ENCODE data around the gene MARCHF4.

- peak in 1 of 4 experiments; percentile 11 for TF ChIP-seq CTCF (IDR thresholded peaks at IDR 0.05)
- peak in 1 of 2 donors; percentile 59 for TF ChIP-seq POLR2A (IDR thresholded peaks at IDR 0.05)
Measured at GRCh38 chr2:216412022-216412999, 40.0 kb upstream of the MARCHF4 start, which contains the start of gene SMARCAL1.

Measured in uterus (tissue), 2 donors.